ENCODE results near the gene NOS1. TPM values are rescaled to one million over a fixed set of nuclear protein-coding genes. Genes with fewer than 3 reads are reported as not detected.

Gene NOS1
- total RNA-seq, 1 experiment from 2014 or later: not detected

DNA sequence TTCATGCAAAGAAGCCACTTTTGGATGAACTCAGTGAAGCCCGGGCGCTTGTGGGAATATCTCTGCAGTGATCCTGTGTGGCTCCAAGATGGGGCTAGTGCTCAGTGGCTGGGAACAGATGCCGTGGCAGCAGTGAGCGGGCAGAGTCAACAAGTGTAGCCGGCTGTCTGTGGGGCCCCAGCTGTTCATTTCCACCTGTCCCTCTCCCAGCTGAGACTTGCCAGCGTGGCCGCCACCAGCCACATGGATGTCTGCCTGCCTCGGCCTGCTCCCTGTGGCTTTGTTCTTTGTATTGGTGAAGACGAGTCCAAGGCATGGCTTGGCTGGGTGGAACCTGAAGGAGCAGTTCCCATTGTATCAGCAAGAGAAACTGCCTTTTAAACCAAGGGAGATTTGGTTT, 77.3 kb downstream of the NOS1 start:
- BruUV-seq (replicated peaks): no TSS peak
- intact Hi-C loops (cut with micrococcal nuclease): no loop called here
- TF ChIP-seq, protein P1, sequence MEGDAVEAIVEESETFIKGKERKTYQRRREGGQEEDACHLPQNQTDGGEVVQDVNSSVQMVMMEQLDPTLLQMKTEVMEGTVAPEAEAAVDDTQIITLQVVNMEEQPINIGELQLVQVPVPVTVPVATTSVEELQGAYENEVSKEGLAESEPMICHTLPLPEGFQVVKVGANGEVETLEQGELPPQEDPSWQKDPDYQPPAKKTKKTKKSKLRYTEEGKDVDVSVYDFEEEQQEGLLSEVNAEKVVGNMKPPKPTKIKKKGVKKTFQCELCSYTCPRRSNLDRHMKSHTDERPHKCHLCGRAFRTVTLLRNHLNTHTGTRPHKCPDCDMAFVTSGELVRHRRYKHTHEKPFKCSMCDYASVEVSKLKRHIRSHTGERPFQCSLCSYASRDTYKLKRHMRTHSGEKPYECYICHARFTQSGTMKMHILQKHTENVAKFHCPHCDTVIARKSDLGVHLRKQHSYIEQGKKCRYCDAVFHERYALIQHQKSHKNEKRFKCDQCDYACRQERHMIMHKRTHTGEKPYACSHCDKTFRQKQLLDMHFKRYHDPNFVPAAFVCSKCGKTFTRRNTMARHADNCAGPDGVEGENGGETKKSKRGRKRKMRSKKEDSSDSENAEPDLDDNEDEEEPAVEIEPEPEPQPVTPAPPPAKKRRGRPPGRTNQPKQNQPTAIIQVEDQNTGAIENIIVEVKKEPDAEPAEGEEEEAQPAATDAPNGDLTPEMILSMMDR (IDR thresholded peaks at IDR 0.05; ENCODE audit: unreplicated experiment): no peak
- CTCF ChIA-PET: no interaction called here
- H3K27ac Mint-ChIP-seq (ENCODE audit: low read depth, unreplicated experiment): no peak overlapping the region
- DNase-seq (ENCODE audit: unreplicated experiment): no peak
- H3K4me3 Mint-ChIP-seq (ENCODE audit: unreplicated experiment): no peak overlapping the region
- no peaks in the 10 kb centered on the region for H3K27me3 Mint-ChIP-seq (ENCODE audit: insufficient read depth, unreplicated experiment)
- POLR2A ChIA-PET: no interaction called here
- H3K36me3 Mint-ChIP-seq (ENCODE audit: insufficient read depth, unreplicated experiment): no peaks in the 10 kb centered on the region
- no peaks in the 10 kb centered on the region for H3K4me1 Mint-ChIP-seq (ENCODE audit: insufficient read depth, unreplicated experiment)
- no peaks in the 10 kb centered on the region for H3K9me3 Mint-ChIP-seq (ENCODE audit: unreplicated experiment)

DNA sequence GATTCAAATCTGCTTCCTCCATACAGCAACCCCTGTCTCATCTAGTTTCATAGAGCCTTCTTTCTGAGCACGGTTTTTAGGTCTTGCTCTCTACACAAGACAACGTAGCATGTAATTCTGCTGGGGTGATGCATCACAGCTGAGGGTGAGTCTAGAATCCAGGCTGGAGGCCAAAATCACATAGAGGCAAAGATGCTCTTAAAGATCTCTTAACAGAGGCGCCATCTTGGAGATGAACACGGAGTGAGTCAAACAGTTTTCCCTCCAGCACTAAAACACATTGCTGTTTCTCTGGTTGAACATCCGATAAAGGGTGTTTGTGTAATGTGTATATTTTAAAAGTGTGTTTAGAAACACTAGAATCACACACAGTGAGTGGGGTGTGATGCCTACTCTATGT, 78.9 kb downstream of the NOS1 start:
- ChIA-PET CTCF (interaction anchor here (0.6 kb wide), 1 partner anchor 1696 kb away, joined by 3 read pairs; no protein-coding TSS in a partner anchor), POLR2A (no interaction called here)
- no TSS peak for BruUV-seq (replicated peaks)
- Mint-ChIP-seq H3K9me3 (ENCODE audit: unreplicated experiment) (no peaks in the 10 kb centered on the region), H3K27ac (ENCODE audit: low read depth, unreplicated experiment) (no peak overlapping the region), H3K27me3 (ENCODE audit: insufficient read depth, unreplicated experiment) (no peaks in the 10 kb centered on the region), H3K4me1 (ENCODE audit: insufficient read depth, unreplicated experiment) (no peaks in the 10 kb centered on the region), H3K4me3 (ENCODE audit: unreplicated experiment) (no peak overlapping the region), H3K36me3 (ENCODE audit: insufficient read depth, unreplicated experiment) (no peaks in the 10 kb centered on the region)
- peak; percentile 15 for DNase-seq (ENCODE audit: unreplicated experiment)
- intact Hi-C loops (cut with micrococcal nuclease): no loop called here
- TF ChIP-seq, protein P1 (IDR thresholded peaks at IDR 0.05; ENCODE audit: unreplicated experiment): no peak

- no TSS peak for BruUV-seq (replicated peaks)
- no peaks in the 10 kb centered on the region for H3K36me3 Mint-ChIP-seq (ENCODE audit: insufficient read depth, unreplicated experiment)
- ChIA-PET POLR2A (no interaction called here), CTCF (interaction anchor here (0.7 to 1.0 kb wide), 2 partner anchors 307 to 568 kb away, joined by 3 read pairs; no protein-coding TSS in a partner anchor)
- H3K27ac Mint-ChIP-seq (ENCODE audit: low read depth, unreplicated experiment): no peak overlapping the region
- no peaks in the 10 kb centered on the region for H3K9me3 Mint-ChIP-seq (ENCODE audit: unreplicated experiment)
- H3K4me3 Mint-ChIP-seq (ENCODE audit: unreplicated experiment): no peak overlapping the region
- no peaks in the 10 kb centered on the region for H3K27me3 Mint-ChIP-seq (ENCODE audit: insufficient read depth, unreplicated experiment)
- H3K4me1 Mint-ChIP-seq (ENCODE audit: insufficient read depth, unreplicated experiment): no peaks in the 10 kb centered on the region
- TF ChIP-seq, protein P1 (IDR thresholded peaks at IDR 0.05; ENCODE audit: unreplicated experiment): no peak
- intact Hi-C loops (cut with micrococcal nuclease): no loop called here
- no peak for DNase-seq (ENCODE audit: unreplicated experiment)
These were observed 81.3 kb downstream of the NOS1 start for GRCh38 chr12:117280019-117280680.

GRCh38 chr12:117279606-117280005, 81.8 kb downstream of the NOS1 start:
- intact Hi-C loops (cut with micrococcal nuclease): no loop called here
- Mint-ChIP-seq H3K27ac (ENCODE audit: low read depth, unreplicated experiment) (no peak overlapping the region), H3K4me1 (ENCODE audit: insufficient read depth, unreplicated experiment) (no peaks in the 10 kb centered on the region), H3K9me3 (ENCODE audit: unreplicated experiment) (no peaks in the 10 kb centered on the region), H3K27me3 (ENCODE audit: insufficient read depth, unreplicated experiment) (no peaks in the 10 kb centered on the region), H3K4me3 (ENCODE audit: unreplicated experiment) (no peak overlapping the region), H3K36me3 (ENCODE audit: insufficient read depth, unreplicated experiment) (no peaks in the 10 kb centered on the region)
- ChIA-PET CTCF (interaction anchor here (0.7 kb wide), 1 partner anchor 308 kb away, joined by 3 read pairs; no protein-coding TSS in a partner anchor), POLR2A (no interaction called here)
- TF ChIP-seq, protein P1 (IDR thresholded peaks at IDR 0.05; ENCODE audit: unreplicated experiment): no peak
- no TSS peak for BruUV-seq (replicated peaks)
- no peak for DNase-seq (ENCODE audit: unreplicated experiment)
